Measurements from ENCODE around the gene POSTN. TPM values are rescaled to one million over a fixed set of nuclear protein-coding genes. Genes with fewer than 3 reads are reported as not detected.
"Not testable (repeated sequence)": the region's sequence is repeated elsewhere in the genome, so short reads cannot be mapped to it uniquely, and the experiment has no call there.

POSTN gene
- total RNA-seq, 2 experiments from 2014 or later: not detected

GRCh38 chr13:37599519-37599918 is 951 bp upstream of the POSTN start:
- ATAC-seq (no peak), DNase-seq (no peak)
- intact Hi-C loops (cut with micrococcal nuclease): no loop called here
- CTCF ChIA-PET: no interaction called here
- H3K4me1 Mint-ChIP-seq (ENCODE audit: low read depth): no peaks in the 10 kb centered on the region
- POLR2A ChIA-PET: no interaction called here
- H3K27me3 Mint-ChIP-seq: no peaks in the 10 kb centered on the region
- H3K36me3 Mint-ChIP-seq (ENCODE audit: low read depth): no peaks in the 10 kb centered on the region
- H3K27ac Mint-ChIP-seq: no peak overlapping the region
- no peaks in the 10 kb centered on the region for H3K9me3 Mint-ChIP-seq
- TF ChIP-seq, protein P1, sequence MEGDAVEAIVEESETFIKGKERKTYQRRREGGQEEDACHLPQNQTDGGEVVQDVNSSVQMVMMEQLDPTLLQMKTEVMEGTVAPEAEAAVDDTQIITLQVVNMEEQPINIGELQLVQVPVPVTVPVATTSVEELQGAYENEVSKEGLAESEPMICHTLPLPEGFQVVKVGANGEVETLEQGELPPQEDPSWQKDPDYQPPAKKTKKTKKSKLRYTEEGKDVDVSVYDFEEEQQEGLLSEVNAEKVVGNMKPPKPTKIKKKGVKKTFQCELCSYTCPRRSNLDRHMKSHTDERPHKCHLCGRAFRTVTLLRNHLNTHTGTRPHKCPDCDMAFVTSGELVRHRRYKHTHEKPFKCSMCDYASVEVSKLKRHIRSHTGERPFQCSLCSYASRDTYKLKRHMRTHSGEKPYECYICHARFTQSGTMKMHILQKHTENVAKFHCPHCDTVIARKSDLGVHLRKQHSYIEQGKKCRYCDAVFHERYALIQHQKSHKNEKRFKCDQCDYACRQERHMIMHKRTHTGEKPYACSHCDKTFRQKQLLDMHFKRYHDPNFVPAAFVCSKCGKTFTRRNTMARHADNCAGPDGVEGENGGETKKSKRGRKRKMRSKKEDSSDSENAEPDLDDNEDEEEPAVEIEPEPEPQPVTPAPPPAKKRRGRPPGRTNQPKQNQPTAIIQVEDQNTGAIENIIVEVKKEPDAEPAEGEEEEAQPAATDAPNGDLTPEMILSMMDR (IDR thresholded peaks at IDR 0.05): no peak
- no peak overlapping the region for H3K4me3 Mint-ChIP-seq

DNA sequence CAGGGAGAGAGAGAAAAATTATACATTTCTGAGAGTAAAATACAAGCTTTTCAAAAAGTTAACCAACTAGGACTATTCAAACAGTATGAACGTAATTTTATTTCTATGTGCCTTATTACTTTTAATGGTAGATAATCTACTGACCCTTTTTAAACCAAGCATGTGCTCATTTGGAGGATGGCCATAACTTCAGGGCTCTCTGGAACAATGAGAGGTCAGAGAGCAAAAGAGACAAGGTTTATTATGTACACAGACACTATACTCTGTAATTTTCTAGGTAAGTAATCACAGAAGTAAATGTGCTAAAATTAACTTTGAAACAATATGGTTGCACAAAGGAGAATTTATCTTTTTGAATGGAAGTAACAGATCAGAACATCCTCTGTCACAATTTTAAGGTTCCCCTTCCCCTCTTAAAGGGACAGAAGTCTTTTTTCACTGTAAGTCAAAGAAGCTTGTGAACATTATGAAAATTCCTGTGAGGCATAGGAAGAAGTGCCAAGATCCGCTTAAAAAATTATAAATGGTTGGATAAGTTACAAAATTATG is 1.0 kb downstream of the POSTN start:
- no peak for ATAC-seq
- no peaks in the 10 kb centered on the region for H3K4me1 Mint-ChIP-seq (ENCODE audit: low read depth)
- no peak overlapping the region for H3K27ac Mint-ChIP-seq
- TF ChIP-seq, protein P1 (IDR thresholded peaks at IDR 0.05): no peak
- no peak for DNase-seq
- CTCF ChIA-PET: no interaction called here
- no peaks in the 10 kb centered on the region for H3K9me3 Mint-ChIP-seq
- no peaks in the 10 kb centered on the region for H3K36me3 Mint-ChIP-seq (ENCODE audit: low read depth)
- POLR2A ChIA-PET: no interaction called here
- intact Hi-C loops (cut with micrococcal nuclease): no loop called here
- no peaks in the 10 kb centered on the region for H3K27me3 Mint-ChIP-seq
- no peak overlapping the region for H3K4me3 Mint-ChIP-seq

DNA sequence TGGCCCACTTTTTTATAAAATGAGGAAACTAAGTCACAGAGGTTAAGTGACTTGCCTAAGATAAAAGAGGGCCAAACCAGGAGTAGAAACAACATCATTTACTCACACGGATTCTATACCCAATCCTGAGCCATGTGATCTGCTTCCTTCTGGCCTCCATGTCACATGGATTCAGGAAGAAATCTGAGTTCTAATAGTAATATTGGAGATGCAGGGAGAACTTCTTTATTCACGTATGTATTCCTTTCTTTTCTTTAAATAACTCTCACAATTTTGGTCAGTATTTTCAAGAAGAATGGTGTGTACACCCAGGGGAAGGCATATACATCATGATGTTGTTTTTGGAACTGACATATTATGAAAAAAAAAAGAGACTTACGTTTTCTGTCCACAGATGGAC is 1.8 kb downstream of the POSTN start:
- H3K4me1 Mint-ChIP-seq (ENCODE audit: low read depth): no peaks in the 10 kb centered on the region

DNA sequence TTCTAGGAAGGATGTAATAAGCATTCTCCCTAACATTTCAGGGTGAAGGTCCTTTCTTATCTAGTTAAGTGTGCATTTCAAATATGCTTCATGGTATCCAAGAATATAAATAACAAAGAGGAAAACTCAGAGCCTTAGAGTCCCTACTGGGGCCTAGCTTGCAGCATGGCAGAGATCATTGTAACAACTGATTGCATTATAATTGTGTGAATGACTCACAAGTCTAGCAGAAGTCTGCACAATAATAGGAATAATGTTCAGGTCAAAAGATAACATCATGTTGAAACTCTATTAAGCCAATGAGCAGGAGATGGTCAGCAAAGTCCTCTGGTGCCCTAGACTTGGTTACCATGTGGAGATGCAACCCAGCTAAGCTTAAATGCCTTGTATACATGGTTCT is 3.4 kb downstream of the POSTN start:
- DNase-seq (no peak), ATAC-seq (no peak)
- ChIA-PET POLR2A (no interaction called here), CTCF (no interaction called here)
- H3K9me3 Mint-ChIP-seq: peaks cover 2% of the 10 kb centered on the region
- no peak overlapping the region for H3K27ac Mint-ChIP-seq
- H3K4me3 Mint-ChIP-seq: no peak overlapping the region
- H3K27me3 Mint-ChIP-seq: no peaks in the 10 kb centered on the region
- H3K4me1 Mint-ChIP-seq (ENCODE audit: low read depth): no peaks in the 10 kb centered on the region
- TF ChIP-seq, protein P1 (IDR thresholded peaks at IDR 0.05): no peak
- intact Hi-C loops (cut with micrococcal nuclease): no loop called here
- H3K36me3 Mint-ChIP-seq (ENCODE audit: low read depth): no peaks in the 10 kb centered on the region

More for the DNA sequence above, 1.8 kb downstream of the POSTN start:
- Mint-ChIP-seq H3K9me3 (no peaks in the 10 kb centered on the region), H3K27ac (no peak overlapping the region), H3K4me3 (no peak overlapping the region), H3K36me3 (ENCODE audit: low read depth) (no peaks in the 10 kb centered on the region), H3K27me3 (no peaks in the 10 kb centered on the region)
- ChIA-PET CTCF (no interaction called here), POLR2A (no interaction called here)
- ATAC-seq: no peak
- intact Hi-C loops (cut with micrococcal nuclease): no loop called here
- TF ChIP-seq, protein P1 (IDR thresholded peaks at IDR 0.05): no peak
- no peak for DNase-seq

DNA sequence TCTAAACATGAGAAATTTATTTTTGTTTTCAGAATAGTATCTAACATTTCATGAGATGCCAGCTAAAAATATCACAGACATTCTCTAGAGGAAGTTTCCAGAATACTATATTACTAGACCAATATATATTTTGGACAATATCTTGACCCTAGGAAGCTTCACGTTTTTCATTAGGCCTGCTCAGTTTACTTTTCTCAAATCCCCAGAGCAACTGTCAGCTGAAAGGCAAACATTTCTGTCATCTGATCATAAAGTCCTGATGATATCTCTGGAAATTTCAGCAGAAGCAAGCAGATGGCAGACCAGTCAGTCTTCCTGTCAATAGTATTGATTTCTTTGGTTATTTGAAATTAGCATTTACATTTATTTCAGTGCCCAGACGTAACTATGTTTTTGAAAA is 4.0 kb downstream of the POSTN start:
- intact Hi-C loops (cut with micrococcal nuclease): no loop called here
- no peaks in the 10 kb centered on the region for H3K4me1 Mint-ChIP-seq (ENCODE audit: low read depth)
- no peak for ATAC-seq
- H3K27me3 Mint-ChIP-seq: no peaks in the 10 kb centered on the region
- DNase-seq: no peak
- H3K4me3 Mint-ChIP-seq: no peak overlapping the region
- peaks cover 2% of the 10 kb centered on the region for H3K9me3 Mint-ChIP-seq
- ChIA-PET CTCF (no interaction called here), POLR2A (no interaction called here)
- H3K36me3 Mint-ChIP-seq (ENCODE audit: low read depth): no peaks in the 10 kb centered on the region
- TF ChIP-seq, protein P1 (IDR thresholded peaks at IDR 0.05): no peak
- H3K27ac Mint-ChIP-seq: no peak overlapping the region

- H3K27ac Mint-ChIP-seq; H3K9me3 Mint-ChIP-seq; H3K36me3 Mint-ChIP-seq (ENCODE audit: low read depth); POLR2A ChIA-PET; ATAC-seq; CTCF ChIA-PET; H3K27me3 Mint-ChIP-seq; DNase-seq; intact Hi-C loops (cut with micrococcal nuclease); H3K4me3 Mint-ChIP-seq; H3K4me1 Mint-ChIP-seq (ENCODE audit: low read depth): not testable (repeated sequence)
Measured at GRCh38 chr13:37589381-37589780, 9.2 kb downstream of the POSTN start.

Measured in activated CD8-positive, alpha-beta T cell treated with anti-CD3 and anti-CD28 coated beads for 36 hours (primary cell).